Retina (tissue), 1 donor: Measurements from ENCODE around the gene GGN.
"Not testable (repeated sequence)": the region's sequence is repeated elsewhere in the genome, so short reads cannot be mapped to it uniquely, and the experiment has no call there.

Experiments
- DNase-seq: peaks from one replicate; pipeline ENCODE4 v3.0.0-alpha.2; 2016

The GGN gene

GRCh38 chr19:38386300-38386970 is 1.4 kb downstream of the GGN start:
- peak; percentile 51 for DNase-seq

GRCh38 chr19:38385804-38386257 is 2.0 kb downstream of the GGN start:
- peak; percentile 42 for DNase-seq

- DNase-seq: no peak
These were observed 2.6 kb downstream of the GGN start for GRCh38 chr19:38385057-38385803.

GRCh38 chr19:38384209-38385027 is 3.4 kb downstream of the GGN start:
- no peak for DNase-seq

- no peak for DNase-seq
These were observed 4.1 kb downstream of the GGN start for GRCh38 chr19:38383743-38384142.

GRCh38 chr19:38383184-38383583 is 4.7 kb downstream of the GGN start:
- no peak for DNase-seq

GRCh38 chr19:38381138-38381537 is 6.7 kb downstream of the GGN start:
- no peak for DNase-seq

GRCh38 chr19:38378866-38379265 is 9.0 kb downstream of the GGN start:
- DNase-seq: no peak

- DNase-seq: no peak
These were observed 10.8 kb downstream of the GGN start for GRCh38 chr19:38377052-38377451.

GRCh38 chr19:38376576-38376975 is 11.3 kb downstream of the GGN start:
- no peak for DNase-seq

- no peak for DNase-seq
These were observed 12.1 kb downstream of the GGN start for GRCh38 chr19:38375748-38376147.

- no peak for DNase-seq
These were observed 12.7 kb downstream of the GGN start for GRCh38 chr19:38375098-38375493.

- peak; percentile 98 for DNase-seq
These were observed 13.3 kb downstream of the GGN start, which contains the start of gene PSMD8 for GRCh38 chr19:38374332-38375097. Gene PSMD8 (plus strand): TSS chr19:38374571. CDS start chr19:38374602, 31 bp downstream.

GRCh38 chr19:38373907-38374331 is 13.9 kb downstream of the GGN start:
- no peak for DNase-seq

- no peak for DNase-seq
These were observed 16.8 kb downstream of the GGN start for GRCh38 chr19:38371081-38371480.

- DNase-seq: no peak
These were observed 17.5 kb downstream of the GGN start for GRCh38 chr19:38370299-38370698.

GRCh38 chr19:38369584-38369983 is 18.2 kb downstream of the GGN start:
- no peak for DNase-seq

GRCh38 chr19:38367041-38367440 is 20.8 kb downstream of the GGN start:
- DNase-seq: no peak

GRCh38 chr19:38362946-38363688 is 24.7 kb downstream of the GGN start:
- not testable (repeated sequence) for DNase-seq

GRCh38 chr19:38362076-38362945 is 25.5 kb downstream of the GGN start:
- DNase-seq: peak; percentile 82

- peak; percentile 89 for DNase-seq
These were observed 26.2 kb downstream of the GGN start for GRCh38 chr19:38361633-38362075.
